Measurements from ENCODE around the gene HEPN1. TPM values are rescaled to one million over a fixed set of nuclear protein-coding genes. Genes with fewer than 3 reads are reported as not detected.

The HEPN1 gene
- total and polyA plus RNA-seq, 9 of the 15 experiments (the other 6 are each of a cell fraction or from before 2014, with no cell fraction given), result not detected

DNA sequence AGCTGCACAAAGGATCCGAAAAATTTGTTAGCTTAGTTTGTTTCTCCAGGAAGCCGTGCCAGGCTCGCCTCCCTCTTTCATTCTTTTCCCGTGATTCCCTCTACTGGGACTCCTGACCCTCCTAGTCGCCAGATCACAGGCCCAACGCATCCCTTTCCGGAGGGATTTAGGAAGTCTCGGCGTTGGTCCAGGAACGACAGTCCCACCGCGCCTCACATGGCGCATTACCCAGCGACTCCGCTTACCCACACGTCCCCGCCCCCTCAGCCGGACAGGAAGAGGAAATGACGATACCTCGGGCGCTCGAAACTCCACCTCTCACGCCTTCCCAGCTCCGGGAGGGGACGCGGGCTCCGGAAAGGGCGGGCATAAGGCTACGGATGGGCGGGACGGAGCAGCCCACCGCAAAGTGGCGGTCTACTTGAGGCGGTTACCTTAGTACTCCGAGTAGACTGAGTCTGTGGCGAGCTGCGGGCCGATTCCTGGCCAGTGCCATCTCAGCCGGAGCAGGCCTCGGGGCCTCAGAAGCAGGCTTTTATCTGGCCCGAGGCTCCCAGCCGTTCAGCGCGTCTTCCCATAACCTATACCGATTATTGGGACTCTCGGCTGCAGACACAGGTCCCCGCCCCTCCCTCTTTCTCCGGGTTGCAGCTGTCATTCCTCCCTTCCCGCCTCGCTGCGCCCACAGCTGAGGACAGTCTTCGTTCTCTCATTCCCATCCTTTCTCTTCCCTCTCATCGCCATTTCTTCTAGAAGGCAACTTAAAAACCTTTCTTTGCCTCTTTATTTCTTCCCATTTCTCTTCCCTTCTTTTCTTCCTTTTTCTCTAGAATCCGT lies 34.9 kb downstream of the HEPN1 start, which contains the start of gene CCDC15 (continued):
- TF ChIP-seq, protein P1, sequence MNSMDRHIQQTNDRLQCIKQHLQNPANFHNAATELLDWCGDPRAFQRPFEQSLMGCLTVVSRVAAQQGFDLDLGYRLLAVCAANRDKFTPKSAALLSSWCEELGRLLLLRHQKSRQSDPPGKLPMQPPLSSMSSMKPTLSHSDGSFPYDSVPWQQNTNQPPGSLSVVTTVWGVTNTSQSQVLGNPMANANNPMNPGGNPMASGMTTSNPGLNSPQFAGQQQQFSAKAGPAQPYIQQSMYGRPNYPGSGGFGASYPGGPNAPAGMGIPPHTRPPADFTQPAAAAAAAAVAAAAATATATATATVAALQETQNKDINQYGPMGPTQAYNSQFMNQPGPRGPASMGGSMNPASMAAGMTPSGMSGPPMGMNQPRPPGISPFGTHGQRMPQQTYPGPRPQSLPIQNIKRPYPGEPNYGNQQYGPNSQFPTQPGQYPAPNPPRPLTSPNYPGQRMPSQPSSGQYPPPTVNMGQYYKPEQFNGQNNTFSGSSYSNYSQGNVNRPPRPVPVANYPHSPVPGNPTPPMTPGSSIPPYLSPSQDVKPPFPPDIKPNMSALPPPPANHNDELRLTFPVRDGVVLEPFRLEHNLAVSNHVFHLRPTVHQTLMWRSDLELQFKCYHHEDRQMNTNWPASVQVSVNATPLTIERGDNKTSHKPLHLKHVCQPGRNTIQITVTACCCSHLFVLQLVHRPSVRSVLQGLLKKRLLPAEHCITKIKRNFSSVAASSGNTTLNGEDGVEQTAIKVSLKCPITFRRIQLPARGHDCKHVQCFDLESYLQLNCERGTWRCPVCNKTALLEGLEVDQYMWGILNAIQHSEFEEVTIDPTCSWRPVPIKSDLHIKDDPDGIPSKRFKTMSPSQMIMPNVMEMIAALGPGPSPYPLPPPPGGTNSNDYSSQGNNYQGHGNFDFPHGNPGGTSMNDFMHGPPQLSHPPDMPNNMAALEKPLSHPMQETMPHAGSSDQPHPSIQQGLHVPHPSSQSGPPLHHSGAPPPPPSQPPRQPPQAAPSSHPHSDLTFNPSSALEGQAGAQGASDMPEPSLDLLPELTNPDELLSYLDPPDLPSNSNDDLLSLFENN (IDR thresholded peaks at IDR 0.05; ENCODE audit: low read depth in 2 of 2, low read length in 2 of 2), result no peak
- TF ChIP-seq, protein P2, sequence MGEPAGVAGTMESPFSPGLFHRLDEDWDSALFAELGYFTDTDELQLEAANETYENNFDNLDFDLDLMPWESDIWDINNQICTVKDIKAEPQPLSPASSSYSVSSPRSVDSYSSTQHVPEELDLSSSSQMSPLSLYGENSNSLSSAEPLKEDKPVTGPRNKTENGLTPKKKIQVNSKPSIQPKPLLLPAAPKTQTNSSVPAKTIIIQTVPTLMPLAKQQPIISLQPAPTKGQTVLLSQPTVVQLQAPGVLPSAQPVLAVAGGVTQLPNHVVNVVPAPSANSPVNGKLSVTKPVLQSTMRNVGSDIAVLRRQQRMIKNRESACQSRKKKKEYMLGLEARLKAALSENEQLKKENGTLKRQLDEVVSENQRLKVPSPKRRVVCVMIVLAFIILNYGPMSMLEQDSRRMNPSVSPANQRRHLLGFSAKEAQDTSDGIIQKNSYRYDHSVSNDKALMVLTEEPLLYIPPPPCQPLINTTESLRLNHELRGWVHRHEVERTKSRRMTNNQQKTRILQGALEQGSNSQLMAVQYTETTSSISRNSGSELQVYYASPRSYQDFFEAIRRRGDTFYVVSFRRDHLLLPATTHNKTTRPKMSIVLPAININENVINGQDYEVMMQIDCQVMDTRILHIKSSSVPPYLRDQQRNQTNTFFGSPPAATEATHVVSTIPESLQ (CRISPR knock-in tag; IDR thresholded peaks at IDR 0.05), result no peak
- TF ChIP-seq NR2F6 (CRISPR knock-in tag; IDR thresholded peaks at IDR 0.05) (no peak), ZNF212 (CRISPR knock-in tag; IDR thresholded peaks at IDR 0.05) (no peak), E2F3 (CRISPR knock-in tag; IDR thresholded peaks at IDR 0.05) (0 out of 2 replicates have a peak, but pooled peaks have one; percentile 22), SRSF9 (IDR thresholded peaks at IDR 0.05; ENCODE audit: borderline replicate concordance, low read depth, low read length) (no peak), XRCC4 (IDR thresholded peaks at IDR 0.05; ENCODE audit: extremely low read depth, insufficient read depth, insufficient read length) (no peak), ZBTB8A (IDR thresholded peaks at IDR 0.05; ENCODE audit: partially characterized antibody) (no peak), MYC (IDR thresholded peaks at IDR 0.05; ENCODE audit: low read depth, low read length) (peak; percentile 78), MYC (CRISPR knock-in tag; IDR thresholded peaks at IDR 0.05; ENCODE audit: borderline replicate concordance, low read depth) (no peak)
- TF ChIP-seq, protein P3, sequence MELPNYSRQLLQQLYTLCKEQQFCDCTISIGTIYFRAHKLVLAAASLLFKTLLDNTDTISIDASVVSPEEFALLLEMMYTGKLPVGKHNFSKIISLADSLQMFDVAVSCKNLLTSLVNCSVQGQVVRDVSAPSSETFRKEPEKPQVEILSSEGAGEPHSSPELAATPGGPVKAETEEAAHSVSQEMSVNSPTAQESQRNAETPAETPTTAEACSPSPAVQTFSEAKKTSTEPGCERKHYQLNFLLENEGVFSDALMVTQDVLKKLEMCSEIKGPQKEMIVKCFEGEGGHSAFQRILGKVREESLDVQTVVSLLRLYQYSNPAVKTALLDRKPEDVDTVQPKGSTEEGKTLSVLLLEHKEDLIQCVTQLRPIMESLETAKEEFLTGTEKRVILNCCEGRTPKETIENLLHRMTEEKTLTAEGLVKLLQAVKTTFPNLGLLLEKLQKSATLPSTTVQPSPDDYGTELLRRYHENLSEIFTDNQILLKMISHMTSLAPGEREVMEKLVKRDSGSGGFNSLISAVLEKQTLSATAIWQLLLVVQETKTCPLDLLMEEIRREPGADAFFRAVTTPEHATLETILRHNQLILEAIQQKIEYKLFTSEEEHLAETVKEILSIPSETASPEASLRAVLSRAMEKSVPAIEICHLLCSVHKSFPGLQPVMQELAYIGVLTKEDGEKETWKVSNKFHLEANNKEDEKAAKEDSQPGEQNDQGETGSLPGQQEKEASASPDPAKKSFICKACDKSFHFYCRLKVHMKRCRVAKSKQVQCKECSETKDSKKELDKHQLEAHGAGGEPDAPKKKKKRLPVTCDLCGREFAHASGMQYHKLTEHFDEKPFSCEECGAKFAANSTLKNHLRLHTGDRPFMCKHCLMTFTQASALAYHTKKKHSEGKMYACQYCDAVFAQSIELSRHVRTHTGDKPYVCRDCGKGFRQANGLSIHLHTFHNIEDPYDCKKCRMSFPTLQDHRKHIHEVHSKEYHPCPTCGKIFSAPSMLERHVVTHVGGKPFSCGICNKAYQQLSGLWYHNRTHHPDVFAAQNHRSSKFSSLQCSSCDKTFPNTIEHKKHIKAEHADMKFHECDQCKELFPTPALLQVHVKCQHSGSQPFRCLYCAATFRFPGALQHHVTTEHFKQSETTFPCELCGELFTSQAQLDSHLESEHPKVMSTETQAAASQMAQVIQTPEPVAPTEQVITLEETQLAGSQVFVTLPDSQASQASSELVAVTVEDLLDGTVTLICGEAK (IDR thresholded peaks at IDR 0.05), result peak; percentile 95
- TF ChIP-seq, protein P3 (CRISPR knock-in tag; IDR thresholded peaks at IDR 0.05), result no peak

Measured in K562 (cell line).